NCI-H1930 (cell line): ENCODE data around the gene NECTIN4.
"Not testable (repeated sequence)": the region's sequence is repeated elsewhere in the genome, so short reads cannot be mapped to it uniquely, and the experiment has no call there.

Source experiments
- DNase-seq, 2 experiments: peaks; one replicate each; lab custom pipeline; 2025; lab: John Stamatoyannopoulos, UW

NECTIN4 gene

DNA sequence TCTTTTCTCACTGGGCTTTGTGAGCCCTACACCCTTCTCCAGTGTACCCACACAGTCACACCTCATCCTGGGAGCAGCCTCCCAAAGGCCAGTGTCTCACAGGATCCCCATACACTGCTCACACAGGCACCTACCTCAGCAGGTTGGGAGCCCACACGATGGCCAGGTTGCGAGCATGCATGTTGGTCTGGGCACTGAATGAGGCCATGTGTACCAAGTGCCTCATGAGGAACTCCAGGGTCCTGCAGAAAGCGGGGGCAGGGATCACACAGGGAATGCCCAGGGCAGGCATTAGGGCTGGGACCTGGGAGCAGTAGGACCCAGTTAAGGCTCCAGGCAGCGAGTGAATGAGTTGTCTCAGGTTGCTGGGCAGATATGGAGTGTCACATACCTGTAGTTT, 35.1 kb downstream of the NECTIN4 start:
- no peak for DNase-seq

DNA sequence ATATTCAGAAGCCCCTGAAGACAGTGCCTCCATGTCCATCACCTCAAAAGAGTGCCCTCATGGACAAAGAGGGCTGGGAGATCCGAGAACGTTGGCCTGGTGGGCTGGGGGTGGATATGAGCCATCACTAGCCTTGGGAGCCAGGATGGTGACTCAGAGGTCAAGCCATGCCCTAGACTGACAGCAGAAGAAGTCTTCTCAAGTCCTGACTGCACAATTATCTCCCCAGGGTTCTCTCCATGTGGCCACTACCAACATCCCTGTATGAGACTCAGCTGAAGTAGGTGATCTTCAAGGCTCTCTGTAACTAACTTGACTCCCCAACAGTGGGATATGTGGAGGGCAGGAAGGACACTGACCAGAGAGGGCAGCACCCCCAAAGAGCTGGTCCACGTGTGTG, 36.5 kb downstream of the NECTIN4 start:
- DNase-seq, result no peak

DNA sequence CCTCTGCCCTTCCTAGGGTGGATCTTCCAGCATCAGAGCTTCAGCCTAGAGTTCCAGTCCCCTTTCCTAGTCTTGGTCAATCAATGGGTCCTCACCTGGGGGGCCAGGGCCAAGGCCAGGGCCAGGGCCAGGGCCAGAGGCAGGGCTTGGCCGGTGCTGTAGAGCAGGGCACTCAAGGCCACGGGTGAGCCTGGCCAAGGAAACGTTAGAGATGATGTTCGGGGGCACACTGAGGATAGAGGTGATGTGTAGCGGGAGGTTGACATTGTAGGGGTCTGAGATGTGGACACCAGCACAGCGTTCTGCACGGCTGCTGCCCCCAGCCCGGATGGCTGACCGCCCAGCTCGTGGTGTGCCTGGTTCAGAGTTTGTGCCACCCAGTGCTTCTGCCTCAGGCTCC, 38.1 kb downstream of the NECTIN4 start:
- DNase-seq, result no peak

DNA sequence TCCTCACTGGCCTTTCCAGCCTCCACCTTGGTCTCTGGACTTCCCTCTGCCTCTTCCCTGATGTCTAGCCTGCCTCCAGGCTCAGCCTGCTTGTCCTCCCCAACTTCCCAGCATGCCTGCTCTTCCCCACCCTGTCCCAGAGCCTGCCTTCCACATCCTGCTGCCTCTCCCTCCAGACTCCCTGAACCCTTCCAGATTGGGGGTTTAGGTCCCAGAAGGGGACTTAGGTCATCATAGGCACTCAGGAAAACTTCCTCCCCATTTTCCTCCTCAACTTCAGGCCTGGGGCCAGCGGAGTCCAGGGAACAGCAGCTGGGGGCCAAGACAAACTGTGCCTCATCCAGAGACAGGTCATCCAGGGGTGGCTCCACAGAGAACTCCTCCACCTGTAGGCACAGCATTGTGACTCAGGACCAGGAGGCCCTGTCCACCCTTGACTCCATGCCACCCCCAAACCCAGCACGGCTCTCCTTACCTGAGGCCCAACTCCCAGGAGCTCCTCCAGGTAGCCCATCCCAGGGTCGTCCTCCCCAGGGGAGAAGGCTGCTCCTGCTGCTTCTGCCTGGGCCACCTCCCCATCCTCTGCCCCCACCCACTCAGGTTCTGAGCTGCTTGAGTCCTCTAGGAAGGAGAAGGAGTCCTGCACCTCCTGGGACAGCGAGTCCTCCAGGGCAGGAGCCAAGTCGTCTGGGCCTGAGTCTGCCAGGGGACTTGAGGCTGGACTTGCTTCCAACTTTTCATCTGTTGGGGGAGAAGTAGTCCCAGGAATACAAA, 40.2 kb downstream of the NECTIN4 start:
- no peak for DNase-seq

DNA sequence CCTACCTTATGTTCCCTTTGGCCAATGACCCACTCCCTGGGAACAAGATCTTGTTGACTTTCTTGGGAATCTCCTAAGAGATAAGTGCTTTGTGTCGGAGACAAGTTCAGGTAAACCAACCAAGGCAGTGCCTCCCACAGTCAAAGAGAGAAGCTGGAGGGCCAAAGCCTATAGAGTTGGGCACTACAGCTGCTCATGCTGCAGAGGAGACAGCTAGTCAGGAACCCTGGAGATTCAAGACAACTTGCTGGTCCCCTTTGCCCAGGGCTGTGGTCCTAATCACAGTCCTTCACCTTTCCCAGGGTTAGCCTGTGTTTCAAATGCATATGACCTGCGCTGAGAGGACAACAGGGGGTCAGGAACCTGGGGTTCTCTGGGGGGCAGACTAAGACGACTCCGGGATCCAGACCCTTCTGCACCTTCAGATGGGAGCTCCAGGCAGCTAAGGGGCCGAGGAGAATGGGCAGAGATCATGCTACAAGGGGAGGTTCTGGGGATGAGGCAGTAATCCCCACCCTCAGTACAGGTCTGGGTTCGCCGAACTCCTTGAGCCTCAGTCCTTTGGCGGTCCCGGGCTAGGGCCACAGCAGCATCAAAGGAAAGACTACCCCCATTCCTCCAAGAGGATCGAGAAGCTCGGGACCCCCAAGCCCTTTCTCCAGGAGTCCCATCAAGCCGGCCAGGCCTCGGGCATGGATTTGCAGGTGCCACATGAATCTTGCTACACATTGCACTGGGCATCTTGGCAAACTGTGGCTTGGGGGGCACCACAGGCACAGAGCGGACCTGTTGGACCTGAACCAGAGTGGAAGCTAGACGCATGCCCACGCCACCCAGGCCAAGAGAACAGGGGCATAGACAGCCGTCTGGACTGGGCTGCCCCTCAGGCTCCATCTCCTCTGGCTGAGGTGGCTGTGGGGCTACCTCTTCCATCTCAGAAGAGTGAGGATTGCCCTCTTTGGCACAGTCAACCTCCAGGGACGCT, 41.6 kb downstream of the NECTIN4 start:
- no peak for DNase-seq

DNA sequence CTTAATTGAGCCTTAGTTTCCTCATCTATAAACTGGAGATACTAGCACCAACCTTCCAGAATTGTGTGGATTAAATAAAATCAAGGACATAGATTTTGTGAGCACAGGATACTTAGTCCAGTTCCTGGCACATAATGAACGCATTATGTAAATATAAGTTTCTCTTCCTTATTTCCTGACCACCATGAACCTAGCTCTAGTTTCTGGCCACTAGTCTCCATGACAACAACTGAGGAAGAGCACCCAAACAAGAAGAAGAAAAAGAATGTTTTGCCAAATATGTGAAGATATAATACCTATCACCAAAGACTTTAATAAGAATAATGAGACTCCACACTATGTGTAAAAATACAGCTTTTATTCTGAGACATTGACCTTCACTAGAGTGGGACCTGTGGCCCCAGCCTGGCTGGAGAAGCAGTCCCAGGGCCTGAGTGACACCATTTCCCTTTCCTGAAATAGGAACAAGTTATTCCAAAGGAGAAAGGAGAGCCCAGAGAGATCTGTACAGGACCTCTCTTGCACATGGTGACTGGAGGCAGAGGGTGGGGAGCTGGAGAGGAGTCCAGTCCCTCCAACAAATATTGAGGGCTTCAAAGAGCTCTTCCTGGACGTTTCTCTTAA, 42.6 kb downstream of the NECTIN4 start:
- no peak for DNase-seq

DNA sequence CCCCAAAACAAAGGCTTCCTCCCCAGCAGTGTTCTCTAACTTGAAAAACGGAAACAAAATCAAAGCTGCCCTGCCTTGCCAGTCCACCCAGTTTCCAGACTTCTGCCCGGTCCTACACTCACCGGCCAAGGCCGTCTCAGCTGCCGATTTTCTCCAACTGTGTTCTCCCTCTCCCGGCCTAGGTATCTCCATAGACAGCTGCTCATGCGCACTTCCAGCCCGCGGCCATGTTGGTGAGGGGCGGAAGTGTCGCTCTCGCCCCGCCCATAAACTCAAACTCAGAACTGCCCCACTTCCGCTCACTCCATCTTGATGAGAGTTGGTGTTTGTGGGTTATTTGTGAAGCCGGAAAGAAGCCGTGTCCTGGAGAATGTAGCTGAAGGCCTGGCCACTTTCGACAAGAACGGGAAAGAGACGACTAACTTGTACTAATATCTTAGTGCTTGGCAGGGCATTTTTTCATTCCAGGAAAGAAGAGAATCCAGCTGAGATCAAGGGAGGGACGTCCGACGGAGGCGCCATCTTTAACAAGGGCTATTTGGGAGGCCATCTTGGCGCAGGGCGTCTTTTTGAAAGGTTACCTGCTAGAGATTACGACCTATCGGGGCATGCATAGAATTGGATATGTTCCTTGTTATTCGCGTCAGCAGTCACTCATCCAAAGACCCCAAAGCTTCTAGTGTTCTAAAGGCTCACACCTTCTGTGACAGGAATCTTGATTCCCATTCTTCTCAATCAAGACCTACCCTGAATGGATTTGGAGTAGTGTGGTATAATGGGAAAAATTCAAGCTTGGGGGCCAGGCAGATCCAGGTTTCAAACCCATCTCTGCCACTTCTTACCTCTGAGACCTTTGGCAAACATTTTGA, 43.4 kb downstream of the NECTIN4 start, which contains the start of gene USF1:
Gene USF1 (minus strand): TSS at position 242 of the 869 bp plus-strand sequence. CDS start 2,702 bp downstream, outside the sequence.
- DNase-seq, result peak; percentile 89 to 95

DNA sequence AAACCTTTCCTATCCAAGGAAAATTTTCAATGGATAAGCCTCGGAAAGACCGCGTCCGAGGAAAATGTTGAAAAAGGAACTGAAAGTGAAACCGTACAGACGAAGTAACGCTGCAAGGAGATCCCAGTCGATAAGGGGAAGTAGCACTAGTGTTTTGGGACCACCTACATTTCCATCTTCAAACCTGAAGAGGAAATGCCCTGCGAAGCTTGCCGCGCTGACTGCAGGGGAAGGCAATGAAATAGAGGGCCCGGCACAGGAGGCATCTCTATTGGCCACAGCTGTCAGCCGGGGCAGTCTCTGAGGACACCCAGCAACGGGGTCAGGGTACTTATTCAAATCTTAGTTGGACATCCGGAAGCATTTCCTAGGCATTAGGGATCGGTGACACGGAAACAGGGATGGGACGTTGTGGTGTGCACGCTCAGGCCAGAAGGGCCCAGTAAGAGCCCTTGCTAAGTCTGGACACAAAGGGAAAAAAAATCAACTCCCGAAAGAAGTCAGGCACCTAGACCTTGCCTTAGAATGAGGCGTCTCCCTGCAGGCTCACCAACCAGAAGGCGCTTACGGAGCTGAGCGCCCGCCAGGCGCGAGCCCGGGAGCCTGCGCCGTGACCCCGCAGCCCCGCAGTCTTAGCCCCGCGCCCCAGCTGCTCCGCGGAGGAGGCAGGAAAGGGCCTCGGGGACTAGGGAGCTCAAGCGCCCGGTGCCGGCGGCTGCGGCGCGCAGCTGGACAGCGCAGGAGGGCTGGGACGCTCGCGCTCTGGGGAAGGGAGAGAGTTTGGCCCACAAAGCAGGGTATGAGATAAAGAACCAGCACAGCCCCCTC, 44.2 kb downstream of the NECTIN4 start:
- no peak for DNase-seq

DNA sequence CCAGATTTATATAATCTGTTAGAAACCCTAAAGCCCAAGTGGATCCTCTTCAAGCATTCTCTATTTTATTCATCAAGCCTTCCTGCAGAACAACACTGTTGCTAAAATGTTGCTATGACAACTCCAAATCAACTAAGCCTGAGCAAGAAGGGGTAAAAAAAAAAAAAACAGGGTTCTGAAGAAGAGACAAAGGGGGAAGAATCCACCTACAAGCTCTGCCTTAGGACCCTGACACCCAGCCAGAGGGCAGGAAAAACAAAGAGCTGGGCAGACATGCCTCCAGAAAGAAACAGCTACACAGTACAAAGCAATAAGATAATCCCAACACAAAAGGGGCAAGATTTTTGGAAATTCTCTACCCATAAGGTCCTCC, 44.8 kb downstream of the NECTIN4 start:
- no peak for DNase-seq

DNA sequence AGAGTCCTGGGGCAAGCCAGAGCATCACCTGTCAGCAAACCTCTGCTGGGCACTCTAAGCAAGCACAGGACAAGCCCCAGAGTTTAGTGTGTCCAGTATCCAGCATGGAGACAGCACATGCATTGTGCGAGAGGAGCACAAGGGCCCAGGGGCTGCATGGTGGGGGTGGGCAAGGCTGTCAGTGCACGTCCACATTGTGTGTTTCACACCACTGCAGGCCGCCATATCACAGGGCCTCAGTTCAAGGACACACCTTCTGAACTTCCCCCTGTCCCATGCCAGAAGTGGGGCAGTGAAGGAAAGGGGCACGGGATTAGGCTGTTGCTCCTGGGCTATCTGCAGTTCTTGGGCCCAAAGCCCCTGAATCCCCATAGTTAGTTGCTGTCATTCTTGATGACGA, 49.8 kb downstream of the NECTIN4 start:
- DNase-seq, result no peak

DNA sequence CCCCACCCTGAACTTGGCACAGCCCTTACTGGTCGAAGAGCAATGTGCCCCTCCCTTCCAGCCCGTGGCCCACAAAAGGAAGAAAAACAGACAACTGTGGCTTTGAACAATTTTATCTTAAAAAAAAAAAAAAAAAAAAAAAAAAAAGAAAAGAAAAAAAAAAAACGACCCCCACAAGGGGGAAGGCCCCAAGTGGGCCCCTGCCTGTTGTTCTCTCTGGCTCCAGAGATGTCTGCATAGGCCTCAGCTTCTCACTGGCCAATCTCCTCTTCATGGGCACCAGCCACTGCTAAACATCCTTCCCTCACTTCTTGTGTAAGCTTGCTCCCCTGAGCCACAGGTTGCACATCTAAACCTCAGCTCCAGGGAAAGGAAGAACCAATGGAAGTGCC, 50.2 kb downstream of the NECTIN4 start:
- no peak for DNase-seq

DNA sequence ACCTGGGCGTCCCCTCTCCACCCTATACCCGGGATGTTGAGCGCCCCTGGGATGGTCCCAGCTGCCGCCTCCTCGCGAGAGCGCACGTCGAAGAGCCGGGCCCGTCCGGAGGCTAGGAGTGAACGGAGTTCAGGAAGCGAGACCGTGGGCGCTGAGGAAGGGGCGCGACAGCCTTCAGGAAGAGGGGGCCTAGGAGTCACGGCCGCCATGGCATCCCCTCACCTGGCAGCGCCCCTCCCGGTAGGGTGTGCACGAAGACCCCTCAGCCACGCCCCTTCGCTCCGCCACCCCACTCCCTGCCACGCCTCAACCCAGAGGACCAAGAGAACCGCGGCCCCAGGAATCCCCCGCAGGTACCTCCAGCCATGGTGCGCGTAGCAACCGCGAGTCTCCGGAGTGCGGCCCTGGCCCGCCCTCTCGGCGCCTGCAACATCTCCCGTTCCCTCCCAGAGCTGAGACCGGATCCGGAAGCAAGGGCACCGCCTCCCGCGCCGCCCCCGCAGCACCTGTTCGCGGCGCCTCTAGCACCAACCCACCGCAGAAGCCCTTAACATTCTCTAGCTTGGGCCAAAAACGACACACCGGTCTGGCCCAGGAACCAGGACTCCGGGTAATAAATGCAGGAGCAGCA, 50.7 kb downstream of the NECTIN4 start, which contains the start of gene TSTD1:
Gene TSTD1 (minus strand): TSS at position 442 of the 631 bp plus-strand sequence. CDS start 75 bp downstream, at position 367.
- peak; percentile 41 to 54 for DNase-seq

DNA sequence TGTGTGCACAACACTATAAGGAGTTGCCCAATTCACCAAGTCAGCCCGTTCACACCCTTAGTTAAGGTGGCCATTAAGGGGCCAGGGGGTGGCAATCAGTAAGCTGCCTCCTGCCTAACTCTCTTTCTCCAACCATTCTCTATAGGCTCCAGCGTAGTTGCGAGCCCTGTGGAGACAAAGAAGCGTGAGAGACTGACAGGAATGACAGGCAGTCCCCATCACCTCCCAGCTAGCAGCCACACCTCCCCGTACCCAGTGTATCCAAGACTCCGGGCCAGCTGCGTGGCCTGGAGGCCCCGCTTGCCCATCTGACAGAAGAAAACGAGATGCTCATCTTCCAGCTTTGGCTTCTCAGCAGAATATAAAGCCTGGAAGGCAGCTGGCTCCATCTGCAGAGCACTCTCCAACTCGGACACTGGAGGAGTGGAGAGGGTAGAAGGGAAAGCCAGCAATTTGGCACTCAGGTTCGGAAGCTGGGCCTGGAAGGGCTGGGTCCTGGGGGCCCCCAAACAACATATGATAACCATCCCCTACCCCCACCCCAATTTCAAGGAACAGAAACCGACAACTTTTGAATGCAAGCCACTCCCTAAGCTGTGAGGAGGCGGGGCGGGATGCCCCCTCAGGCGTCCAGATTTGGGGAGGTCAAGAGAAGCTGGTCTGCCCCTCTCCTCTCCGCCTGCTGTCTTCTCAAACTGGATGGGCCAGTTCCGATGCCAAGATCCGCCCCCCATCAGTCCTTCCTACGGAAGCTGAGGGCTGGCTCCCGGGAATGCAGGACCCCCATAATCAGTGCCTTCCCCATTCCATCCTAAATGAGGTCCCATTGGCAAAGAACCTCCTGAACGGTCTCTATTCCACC, 51.5 kb downstream of the NECTIN4 start:
- no peak for DNase-seq

DNA sequence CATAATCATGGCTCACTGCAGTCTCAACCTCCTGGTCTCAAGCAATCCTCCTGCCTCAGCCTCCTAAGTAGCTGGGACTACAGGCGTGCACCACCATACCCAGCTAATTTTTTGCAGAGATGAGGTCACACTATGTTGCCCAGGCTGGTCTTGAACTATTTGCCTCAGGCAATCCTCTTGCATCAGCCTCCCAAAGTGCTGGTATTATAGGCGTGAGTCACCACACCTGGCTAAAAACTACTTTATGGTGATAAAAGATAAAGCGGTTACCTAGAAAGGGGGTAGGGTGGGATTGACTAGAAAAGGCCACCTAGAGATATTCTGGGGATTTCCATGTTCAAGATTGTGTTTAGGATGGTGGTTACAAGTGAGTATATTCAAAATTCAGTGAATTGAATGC, 55.6 kb downstream of the NECTIN4 start:
- no peak for DNase-seq

DNA sequence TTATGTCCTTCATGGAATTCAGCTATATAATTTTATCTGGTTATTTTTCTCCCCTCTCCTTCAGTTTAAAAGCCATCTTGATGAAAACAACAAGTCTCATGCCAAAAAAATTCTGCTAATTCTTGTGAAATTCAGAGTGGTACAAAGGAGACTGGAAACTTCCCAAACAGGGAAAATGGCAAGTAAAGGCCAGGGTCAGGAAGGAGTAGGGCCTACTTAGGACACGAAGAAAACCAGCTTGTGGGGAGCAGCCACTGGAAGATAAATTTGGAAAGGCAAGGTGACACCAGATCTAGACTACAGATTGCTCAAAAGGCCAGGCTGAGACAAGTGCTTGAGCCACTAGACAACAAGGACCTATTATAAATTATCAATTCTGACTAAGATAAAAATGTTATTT, 56.9 kb downstream of the NECTIN4 start:
- DNase-seq, result no peak

DNA sequence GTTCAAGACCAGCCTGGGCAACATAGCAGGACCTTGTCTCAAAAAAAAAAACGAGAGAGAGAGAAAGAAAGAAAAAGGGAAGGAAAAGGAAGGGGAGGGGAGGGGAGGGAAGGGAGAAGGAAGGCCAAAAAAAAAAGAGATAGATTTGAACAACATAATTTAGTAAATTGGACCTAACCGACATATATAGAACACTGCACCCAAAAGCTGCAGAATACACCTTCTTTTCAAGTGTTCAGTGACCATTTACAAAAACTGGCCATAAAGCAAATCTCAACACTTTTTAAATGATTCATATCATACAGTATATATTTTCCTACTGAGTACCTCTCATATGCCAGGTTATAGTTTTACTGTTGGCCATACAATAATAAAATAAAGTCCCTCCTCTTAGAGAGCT, 57.5 kb downstream of the NECTIN4 start:
- no peak for DNase-seq

DNA sequence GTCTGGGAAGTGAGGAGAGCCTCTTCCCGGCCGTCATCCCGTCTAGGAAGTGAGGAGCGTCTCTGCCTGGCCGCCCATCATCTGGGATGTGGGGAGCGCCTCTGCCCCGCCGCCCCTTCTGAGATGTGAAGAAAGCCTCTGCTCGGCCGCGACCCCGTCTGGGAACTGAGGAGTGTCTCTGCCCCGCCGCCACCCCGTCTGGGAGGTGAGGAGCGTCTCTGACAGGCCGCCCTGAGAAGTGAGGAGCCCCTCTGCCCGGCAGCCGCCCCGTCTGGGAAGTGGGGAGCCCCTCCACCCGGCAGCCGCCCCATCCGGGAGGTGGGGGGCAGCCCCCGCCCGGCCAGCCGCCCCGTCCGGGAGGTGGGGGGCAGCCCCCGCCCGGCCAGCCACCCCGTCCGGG, 59.9 kb downstream of the NECTIN4 start:
- DNase-seq, result not testable (repeated sequence)

DNA sequence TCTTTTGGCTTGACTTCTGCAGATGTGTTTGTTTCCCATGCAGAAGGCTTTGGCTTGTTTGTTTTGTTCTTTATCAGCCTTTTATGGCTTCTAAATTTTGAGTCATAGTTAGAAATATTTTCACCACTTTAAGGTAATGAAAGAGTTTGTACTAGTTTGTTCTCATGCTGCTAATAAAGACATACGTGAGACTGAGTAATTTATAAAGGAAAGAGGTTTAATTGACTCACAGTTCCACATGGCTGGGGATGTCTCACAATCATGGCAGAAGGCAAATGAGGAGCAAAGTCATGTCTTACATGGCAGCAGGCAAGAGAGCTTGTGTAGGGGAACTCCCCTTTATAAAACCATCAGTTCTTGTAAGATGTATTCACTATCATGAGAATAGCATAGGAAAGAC, 62.4 kb downstream of the NECTIN4 start:
- DNase-seq, result not testable (repeated sequence)

DNA sequence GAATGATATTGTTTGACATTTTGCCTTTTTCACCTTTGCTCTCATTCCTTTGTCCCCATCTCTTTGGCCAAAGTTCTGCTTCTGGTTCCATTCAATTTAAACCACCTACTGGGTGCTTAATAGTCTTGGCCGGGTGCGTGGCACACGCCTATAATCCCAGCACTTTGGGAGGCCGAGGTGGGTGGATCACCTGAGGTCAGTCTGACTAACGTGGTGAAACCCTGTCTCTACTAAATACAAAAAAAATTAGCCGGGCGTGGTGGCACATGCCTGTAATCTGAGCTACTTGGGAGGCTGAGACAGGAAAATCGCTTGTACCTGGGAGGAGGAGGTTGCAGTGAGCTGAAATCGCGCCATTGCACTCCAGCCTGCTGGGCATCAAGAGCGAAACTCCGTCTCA, 66.9 kb downstream of the NECTIN4 start:
- DNase-seq, result not testable (repeated sequence)
